ENCODE results near the gene HSPA2.

DNA sequence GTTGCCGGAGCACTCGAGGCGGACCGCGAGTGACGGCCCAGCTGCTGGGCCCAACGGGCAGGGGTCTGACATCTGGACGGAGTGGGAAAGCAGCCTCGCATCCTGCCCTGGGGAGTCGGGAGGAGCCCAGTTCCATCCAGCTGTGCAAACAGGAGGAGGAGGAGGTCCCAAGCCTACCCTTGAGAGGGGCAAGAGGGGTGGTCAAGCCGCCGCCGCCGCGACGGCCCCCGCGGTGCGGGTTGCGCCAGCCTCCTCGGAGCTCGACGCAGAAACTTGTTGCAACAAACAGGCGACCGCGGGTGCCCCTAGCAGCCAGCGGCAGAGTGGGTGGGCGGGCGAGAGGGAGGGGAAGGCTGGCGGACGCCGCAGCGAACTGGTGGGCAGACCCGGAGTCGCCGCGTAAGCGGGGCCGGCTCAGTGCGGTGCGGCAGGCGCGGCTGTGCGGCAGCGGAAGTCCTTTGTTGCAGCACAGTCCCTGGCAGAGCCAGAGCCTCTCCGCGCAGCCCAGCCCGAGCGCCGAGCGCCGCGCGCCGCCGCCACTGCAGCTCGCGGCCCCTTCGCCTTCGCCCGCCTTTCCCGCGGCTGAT, 36.1 kb upstream of the HSPA2 start, which contains the start of gene ZBTB1:
- TF ChIP-seq EZH2 (IDR thresholded peaks at IDR 0.05; ENCODE audit: insufficient read depth, poor library complexity, severe bottlenecking) (no peak), EZH2phosphoT487 (IDR thresholded peaks at IDR 0.05; ENCODE audit: insufficient read depth, low read depth) (no peak)

Data from GM23248 (cell line).